Nephron (organoid): ENCODE measurements around the gene OR6C3.
"Not testable (repeated sequence)": the region's sequence is repeated elsewhere in the genome, so short reads cannot be mapped to it uniquely, and the experiment has no call there.

ENCODE experiments used
- H3K27ac Mint-ChIP-seq, 3 experiments: 2 replicates each; pipeline ENCODE4 v1.8.0; 2020; ENCODE audit warnings: mixed read lengths in 3 of 3, mild to moderate bottlenecking in 2 of 3, moderate library complexity in 1 of 3
- H3K27me3 Mint-ChIP-seq: 2 replicates; pipeline ENCODE4 v1.8.0; 2021; ENCODE audit warnings: low read depth, mild to moderate bottlenecking, moderate library complexity, mixed read lengths
- H3K36me3 Mint-ChIP-seq: 2 replicates; pipeline ENCODE4 v1.8.0; 2020; ENCODE audit warnings: low read depth, mixed read lengths
- H3K4me1 Mint-ChIP-seq: 2 replicates; pipeline ENCODE4 v1.8.0; 2020; ENCODE audit warnings: mixed read lengths
- H3K4me3 Mint-ChIP-seq, 3 experiments: 2 replicates each; pipeline ENCODE4 v1.8.0; 2020; ENCODE audit warnings: mild to moderate bottlenecking in 3 of 3, mixed read lengths in 3 of 3, moderate library complexity in 2 of 3
- H3K9me3 Mint-ChIP-seq: 2 replicates; pipeline ENCODE4 v1.8.0; 2020; ENCODE audit warnings: mixed read lengths
- CTCF ChIP-seq, 3 experiments: fragments of 200-600 bp; sonication (generic); IDR thresholded peaks; one replicate each; pipeline ENCODE4 v1.5.0; 2021; ENCODE audit warnings: antibody characterized with exemption in 3 of 3; ENCODE audit not compliant: unreplicated experiment in 3 of 3

Gene OR6C3

DNA sequence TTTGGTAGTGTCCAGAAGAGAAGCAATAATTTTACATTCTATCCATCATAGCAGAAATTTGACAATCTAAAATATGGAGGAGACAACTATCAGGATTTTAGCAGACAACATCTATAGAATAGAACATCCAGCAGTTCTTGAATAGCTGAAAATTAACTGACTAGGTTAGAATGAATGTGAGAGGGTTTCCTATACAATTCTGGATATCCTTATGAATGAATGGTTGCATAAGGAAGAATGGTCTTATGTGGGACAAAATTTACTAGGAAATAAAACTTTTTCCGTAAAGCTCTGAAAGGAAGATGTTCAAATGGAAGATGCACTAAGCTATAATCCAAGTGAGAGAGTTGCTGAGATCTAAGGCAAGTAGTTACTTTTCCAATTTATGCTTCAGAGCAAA is at the start of gene OR6C3:
TSS of gene OR6C3 (plus strand) at position 301 of the 400 bp plus-strand sequence. CDS start 955 bp downstream, outside the sequence.
- H3K36me3 Mint-ChIP-seq, result no peaks in the 10 kb centered on the region
- no peaks in the 10 kb centered on the region for H3K4me1 Mint-ChIP-seq

GRCh38 chr12:55280991-55281390 is 49.6 kb upstream of the OR6C3 start:
- Mint-ChIP-seq H3K27ac (peak overlapping the region; percentile 38 to 57 (median 57)), H3K4me3 (no peak overlapping the region), H3K9me3 (peaks cover 5% of the 10 kb centered on the region), H3K27me3 (peaks cover 3% of the 10 kb centered on the region), H3K36me3 (no peaks in the 10 kb centered on the region), H3K4me1 (no peaks in the 10 kb centered on the region)
- no peak for TF ChIP-seq CTCF (IDR thresholded peaks at IDR 0.05; ENCODE audit: unreplicated experiment in 3 of 3)

More for the DNA sequence above, at the start of gene OR6C3:
- H3K27me3 Mint-ChIP-seq, result no peaks in the 10 kb centered on the region
- H3K9me3 Mint-ChIP-seq, result no peaks in the 10 kb centered on the region
- no peak within 1 kb of the TSS for H3K4me3 Mint-ChIP-seq
- no peak within 1 kb of the TSS for H3K27ac Mint-ChIP-seq
- TF ChIP-seq CTCF (IDR thresholded peaks at IDR 0.05; ENCODE audit: unreplicated experiment in 3 of 3), result no peak

- H3K4me3 Mint-ChIP-seq, result no peak overlapping the region
- no peaks in the 10 kb centered on the region for H3K36me3 Mint-ChIP-seq
- no peak overlapping the region for H3K27ac Mint-ChIP-seq
- H3K27me3 Mint-ChIP-seq, result no peaks in the 10 kb centered on the region
- TF ChIP-seq CTCF (IDR thresholded peaks at IDR 0.05; ENCODE audit: unreplicated experiment in 3 of 3), result no peak
- no peaks in the 10 kb centered on the region for H3K9me3 Mint-ChIP-seq
- H3K4me1 Mint-ChIP-seq, result no peaks in the 10 kb centered on the region
Measured at GRCh38 chr12:55289999-55290398, 40.5 kb upstream of the OR6C3 start.

DNA sequence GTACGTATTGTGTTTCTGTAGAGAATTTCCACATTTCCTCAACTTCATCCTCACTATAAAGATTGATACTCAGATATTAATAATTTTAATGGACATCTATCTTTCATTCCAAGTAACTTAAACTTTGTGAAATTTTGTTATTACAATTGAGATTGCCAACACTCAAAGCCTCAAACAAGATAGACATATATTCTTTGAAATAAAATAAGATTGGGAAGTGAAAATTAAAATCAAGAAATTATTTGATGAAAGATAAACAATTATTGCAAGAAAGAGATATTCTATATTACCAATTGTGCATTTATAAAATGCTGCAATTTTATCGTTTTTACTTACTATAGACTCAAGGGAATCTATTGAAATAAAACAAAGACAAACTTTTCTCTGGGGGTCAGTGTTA is 34.1 kb upstream of the OR6C3 start, which contains the start of gene OR6C6:
TSS of gene OR6C6 (minus strand) at position 101 of the 400 bp plus-strand sequence. CDS start 1,337 bp downstream, outside the sequence.
- Mint-ChIP-seq H3K36me3 (no peaks in the 10 kb centered on the region), H3K27ac (no peak within 1 kb of the TSS), H3K4me1 (no peaks in the 10 kb centered on the region), H3K27me3 (no peaks in the 10 kb centered on the region), H3K9me3 (no peaks in the 10 kb centered on the region), H3K4me3 (no peak within 1 kb of the TSS)
- TF ChIP-seq CTCF (IDR thresholded peaks at IDR 0.05; ENCODE audit: unreplicated experiment in 3 of 3), result no peak

- Mint-ChIP-seq H3K4me1 (no peaks in the 10 kb centered on the region), H3K27me3 (no peaks in the 10 kb centered on the region), H3K4me3 (no peak within 1 kb of the TSS), H3K27ac (no peak within 1 kb of the TSS), H3K36me3 (no peaks in the 10 kb centered on the region), H3K9me3 (no peaks in the 10 kb centered on the region)
- TF ChIP-seq CTCF (IDR thresholded peaks at IDR 0.05; ENCODE audit: unreplicated experiment in 3 of 3), result no peak
Measured at GRCh38 chr12:55314043-55314442, 16.5 kb upstream of the OR6C3 start, which contains the start of gene OR6C1. Gene OR6C1 (plus strand): TSS chr12:55314343. CDS start chr12:55320600, 6,257 bp downstream.

DNA sequence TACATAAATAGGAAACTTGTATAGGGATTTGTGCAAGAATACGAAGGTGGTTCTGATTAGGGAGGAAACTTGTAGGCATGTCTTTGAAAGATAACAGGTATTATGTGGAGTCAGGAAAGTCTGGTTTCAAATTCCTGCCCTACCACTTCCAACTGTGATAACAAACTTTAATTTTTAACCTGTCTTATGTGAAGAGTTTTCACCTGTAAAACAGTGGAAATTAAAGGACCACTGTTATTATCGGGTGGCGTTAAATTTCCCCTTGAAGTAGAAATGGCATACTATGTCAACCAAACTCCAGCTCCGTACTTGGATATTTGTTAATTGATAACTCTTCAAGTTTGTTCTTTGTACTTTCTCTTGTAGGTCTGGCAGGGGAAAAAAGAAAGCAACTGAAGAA is 10.3 kb upstream of the OR6C3 start:
- Mint-ChIP-seq H3K9me3 (no peaks in the 10 kb centered on the region), H3K4me1 (no peaks in the 10 kb centered on the region), H3K4me3 (no peak overlapping the region), H3K36me3 (no peaks in the 10 kb centered on the region), H3K27ac (peak overlapping the region in 1 of 3 experiments; percentile 75), H3K27me3 (no peaks in the 10 kb centered on the region)
- TF ChIP-seq CTCF (IDR thresholded peaks at IDR 0.05; ENCODE audit: unreplicated experiment in 3 of 3), result no peak

DNA sequence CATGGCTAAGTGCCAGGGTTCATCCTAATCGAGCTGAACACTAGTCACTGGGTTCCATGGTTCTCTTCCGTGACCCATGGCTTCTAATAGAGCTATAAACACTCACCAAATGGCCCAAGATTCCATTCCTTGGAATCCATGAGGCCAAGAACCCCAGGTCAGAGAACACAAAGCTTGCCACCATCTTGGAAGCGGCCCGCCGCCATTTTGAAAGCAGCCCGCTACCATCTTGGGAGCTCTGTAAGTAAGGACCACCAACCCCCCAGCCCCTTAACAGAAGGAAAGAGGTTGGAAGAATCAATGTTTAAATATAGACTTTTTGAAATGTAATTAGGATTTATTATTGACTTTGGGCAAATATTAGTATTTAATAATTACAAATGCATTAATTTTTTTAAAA is 4.7 kb upstream of the OR6C3 start:
- H3K27ac Mint-ChIP-seq, H3K36me3 Mint-ChIP-seq, H3K4me3 Mint-ChIP-seq, H3K9me3 Mint-ChIP-seq, H3K27me3 Mint-ChIP-seq, H3K4me1 Mint-ChIP-seq: not testable (repeated sequence)
